ENCODE results near the gene IRF8.

GRCh38 chr16:85897382-85897781 lies 1.6 kb upstream of the IRF8 start:
- TF ChIP-seq, protein P1, sequence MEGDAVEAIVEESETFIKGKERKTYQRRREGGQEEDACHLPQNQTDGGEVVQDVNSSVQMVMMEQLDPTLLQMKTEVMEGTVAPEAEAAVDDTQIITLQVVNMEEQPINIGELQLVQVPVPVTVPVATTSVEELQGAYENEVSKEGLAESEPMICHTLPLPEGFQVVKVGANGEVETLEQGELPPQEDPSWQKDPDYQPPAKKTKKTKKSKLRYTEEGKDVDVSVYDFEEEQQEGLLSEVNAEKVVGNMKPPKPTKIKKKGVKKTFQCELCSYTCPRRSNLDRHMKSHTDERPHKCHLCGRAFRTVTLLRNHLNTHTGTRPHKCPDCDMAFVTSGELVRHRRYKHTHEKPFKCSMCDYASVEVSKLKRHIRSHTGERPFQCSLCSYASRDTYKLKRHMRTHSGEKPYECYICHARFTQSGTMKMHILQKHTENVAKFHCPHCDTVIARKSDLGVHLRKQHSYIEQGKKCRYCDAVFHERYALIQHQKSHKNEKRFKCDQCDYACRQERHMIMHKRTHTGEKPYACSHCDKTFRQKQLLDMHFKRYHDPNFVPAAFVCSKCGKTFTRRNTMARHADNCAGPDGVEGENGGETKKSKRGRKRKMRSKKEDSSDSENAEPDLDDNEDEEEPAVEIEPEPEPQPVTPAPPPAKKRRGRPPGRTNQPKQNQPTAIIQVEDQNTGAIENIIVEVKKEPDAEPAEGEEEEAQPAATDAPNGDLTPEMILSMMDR (IDR thresholded peaks at IDR 0.05), result no peak
- TF ChIP-seq POLR2A (IDR thresholded peaks at IDR 0.05), result no peak
